GM12872 (cell line): ENCODE data around the gene SKI.
A peak's percentile ranks its signal among the peaks of the same experiment; 100 is the strongest.

ENCODE experiments used
- TF ChIP-seq, protein P1 (sequence below): IDR thresholded peaks from 3 replicates; pipeline ENCODE4 v1.5.1; 2011; ENCODE audit warnings: low read depth, mild to moderate bottlenecking, low read length, moderate library complexity; ENCODE audit not compliant: insufficient read depth

The SKI gene

DNA sequence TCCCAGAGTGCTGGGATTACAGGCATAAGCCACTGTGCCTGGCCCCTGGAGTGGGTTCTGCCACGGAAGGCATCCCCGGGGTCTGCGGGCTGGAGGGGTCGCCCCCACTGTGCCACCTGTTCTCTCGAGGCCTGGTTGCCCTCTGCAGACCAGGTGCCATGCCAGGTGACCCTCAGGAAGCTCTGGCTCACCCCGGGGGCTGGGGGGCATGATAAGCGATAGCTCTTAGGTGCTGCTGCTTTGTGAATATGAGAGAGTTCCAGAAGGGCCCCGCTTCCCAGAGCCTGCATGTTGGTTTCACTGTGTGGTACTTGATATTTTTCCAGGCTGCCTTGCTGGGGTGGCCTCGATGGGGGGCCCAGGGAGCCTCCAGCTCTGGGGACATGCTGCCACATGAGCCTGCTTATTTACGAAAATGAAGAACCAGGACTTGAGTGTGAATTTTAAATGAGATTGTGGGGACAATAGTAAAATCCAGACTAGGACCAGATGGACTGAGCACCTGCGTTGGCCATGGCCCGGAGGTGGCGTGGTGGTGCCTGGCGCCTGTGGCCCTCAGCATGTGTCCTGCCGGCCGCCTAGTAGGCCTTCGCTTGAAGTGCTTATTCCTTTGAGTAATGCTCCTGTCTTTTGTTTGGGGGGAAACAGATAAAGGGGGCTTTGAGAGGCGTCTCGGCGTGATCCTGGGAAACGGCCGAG, 7.3 kb downstream of the SKI start:
- TF ChIP-seq, protein P1, sequence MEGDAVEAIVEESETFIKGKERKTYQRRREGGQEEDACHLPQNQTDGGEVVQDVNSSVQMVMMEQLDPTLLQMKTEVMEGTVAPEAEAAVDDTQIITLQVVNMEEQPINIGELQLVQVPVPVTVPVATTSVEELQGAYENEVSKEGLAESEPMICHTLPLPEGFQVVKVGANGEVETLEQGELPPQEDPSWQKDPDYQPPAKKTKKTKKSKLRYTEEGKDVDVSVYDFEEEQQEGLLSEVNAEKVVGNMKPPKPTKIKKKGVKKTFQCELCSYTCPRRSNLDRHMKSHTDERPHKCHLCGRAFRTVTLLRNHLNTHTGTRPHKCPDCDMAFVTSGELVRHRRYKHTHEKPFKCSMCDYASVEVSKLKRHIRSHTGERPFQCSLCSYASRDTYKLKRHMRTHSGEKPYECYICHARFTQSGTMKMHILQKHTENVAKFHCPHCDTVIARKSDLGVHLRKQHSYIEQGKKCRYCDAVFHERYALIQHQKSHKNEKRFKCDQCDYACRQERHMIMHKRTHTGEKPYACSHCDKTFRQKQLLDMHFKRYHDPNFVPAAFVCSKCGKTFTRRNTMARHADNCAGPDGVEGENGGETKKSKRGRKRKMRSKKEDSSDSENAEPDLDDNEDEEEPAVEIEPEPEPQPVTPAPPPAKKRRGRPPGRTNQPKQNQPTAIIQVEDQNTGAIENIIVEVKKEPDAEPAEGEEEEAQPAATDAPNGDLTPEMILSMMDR = no peak

DNA sequence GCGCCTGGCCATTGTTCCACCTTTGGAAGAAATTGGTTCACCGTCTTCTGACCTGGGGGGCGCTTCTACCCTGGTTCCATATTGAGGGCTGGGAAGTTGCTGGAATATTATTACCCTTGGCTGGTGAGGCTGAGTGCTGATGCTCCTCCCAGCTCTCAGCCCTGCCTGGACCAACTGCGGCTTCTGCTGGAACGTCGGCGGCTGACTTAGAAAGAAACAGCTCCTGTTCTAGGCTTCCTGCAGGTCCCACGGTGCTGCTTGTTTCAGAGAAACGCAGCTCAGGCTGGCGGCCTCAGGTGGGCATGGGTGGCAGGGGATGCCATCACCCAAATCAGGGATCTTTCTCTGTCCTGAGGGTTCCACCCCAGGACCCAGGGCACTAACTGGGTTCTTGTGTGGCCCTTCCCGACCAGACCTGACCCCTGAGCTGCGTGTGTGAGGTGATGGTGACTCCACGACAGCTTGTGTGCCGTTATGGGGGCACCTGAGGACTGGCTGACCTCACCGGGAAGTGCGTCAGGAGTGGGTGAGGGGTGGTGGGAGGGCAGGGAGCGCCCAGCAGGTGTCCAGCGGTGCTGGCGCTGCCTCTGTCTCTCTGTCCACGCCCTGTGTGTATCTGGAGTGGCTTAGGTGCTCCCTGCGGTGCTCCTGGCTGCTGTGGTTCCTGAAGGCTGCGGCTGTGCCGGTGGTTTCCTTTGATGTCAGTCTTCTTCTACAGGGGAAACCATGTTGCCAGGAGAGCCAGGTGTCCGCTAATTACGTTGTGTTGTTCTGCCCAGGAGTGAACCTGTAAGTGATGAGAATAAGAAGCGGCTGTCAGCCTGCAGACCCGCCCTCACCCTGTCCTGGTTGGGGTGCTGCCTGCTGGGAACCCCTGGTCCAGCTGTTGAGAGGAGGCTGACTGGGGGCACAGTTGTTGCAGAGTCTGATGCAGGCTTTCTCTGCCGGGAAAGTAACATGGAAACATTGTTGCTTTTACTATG, 8.9 kb downstream of the SKI start:
- TF ChIP-seq, protein P1 = no peak

DNA sequence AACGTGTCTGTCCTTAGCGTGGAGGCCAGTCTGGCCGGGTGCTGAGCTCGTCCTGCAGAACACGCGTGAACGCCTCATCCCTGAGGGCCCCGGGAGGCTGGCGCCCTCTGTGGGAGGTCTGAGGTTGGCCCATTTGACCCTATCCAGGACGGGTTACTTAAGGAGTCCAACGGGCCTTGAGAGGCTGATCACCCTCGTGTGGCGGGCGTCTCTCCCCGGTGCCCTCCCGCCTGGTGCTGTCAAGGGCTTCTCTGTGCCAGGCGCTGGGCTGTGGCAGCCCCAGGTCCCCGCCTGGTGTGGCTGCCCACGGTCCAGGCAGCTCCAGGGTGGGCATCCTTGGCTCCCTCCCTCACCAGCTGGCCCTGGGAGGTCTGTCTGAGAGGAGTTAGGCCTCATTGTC, 9.7 kb downstream of the SKI start:
- TF ChIP-seq, protein P1 = 0 out of 3 replicates have a peak, but pooled peaks have one; percentile 6

DNA sequence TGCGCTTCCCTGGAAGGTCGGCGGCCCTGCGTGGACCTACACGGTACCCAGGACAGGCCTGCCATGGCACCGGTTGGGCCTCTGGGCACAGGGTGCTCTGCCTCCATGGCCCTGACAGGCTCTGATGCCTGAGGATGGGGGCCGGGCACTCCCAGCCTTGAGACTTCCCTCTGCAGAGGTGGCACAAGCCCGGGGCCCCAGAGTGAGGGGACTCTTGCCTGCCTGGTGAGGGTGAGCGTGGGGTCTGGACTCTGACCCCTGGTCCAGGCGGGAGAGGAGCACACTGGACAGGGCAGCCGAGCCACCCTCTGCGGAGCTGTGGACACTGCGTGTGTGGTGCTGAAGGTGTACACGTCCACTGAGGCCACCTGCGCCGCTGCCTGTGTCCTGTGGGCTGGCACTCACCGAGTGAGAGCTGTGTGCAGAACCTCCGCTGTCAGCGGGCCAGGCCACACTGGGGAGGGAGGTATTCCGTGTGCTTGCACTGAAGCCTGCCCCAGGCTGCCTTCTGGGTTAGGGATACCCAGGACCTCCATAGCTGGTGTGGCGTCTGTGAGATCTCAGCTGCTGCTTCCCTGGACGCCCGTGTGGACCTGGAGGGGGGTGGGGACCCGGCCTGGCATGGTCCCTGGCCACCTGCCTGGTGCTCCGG, 10.4 kb downstream of the SKI start:
- TF ChIP-seq, protein P1 = no peak

DNA sequence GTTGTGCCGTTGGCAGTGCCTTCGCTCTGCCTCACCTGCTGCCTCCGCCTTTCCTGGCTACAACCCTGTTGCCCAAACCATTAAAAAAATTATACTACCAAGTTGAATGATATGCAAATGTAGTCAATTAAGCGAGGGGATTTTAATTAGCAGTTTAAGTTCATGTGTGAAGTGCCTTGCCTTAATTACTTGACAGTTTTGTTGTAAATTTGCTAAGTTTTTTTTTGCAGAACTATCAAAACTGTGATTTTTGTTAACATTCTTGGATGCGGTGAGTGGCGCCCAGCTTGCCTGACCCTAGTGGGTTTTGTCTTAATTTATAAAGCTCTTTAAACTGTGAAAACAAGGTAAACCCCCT, 10.9 kb downstream of the SKI start:
- TF ChIP-seq, protein P1 = no peak

DNA sequence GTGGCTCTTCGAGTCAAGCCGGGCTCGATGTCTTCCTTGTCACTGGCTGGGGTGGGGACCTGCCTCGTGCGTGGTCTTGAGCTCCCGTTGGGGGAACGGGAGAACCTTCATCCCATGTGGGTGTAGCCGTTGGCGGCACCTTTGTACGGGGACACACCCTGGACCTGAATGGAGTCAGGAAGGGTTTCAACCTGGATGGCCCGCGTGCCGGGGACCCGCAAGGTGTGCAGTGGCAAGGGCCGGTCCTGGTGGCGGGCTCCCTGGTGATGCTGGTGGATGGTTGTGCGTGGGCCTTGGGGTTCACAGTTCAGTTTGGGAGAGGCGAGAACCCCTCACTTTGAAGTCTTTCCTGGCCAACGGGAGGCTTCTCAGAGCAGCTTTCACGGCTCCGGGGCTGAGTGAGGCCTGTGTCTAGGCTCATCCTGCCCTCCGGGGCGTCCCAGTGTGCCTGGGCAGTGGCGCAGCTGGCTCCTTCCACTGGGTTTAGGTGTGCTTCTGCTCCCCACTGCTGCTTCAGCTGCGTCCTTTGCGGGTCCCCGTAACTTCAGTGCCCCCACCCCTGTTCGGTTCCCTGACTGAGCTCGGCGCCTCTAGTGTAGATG, 11.4 kb downstream of the SKI start:
- TF ChIP-seq, protein P1 = no peak
